ENCODE measurements around the gene EFCAB9. TPM values are rescaled to one million over a fixed set of nuclear protein-coding genes. Genes with fewer than 3 reads are reported as not detected.

Gene EFCAB9
- total RNA-seq, 1 donor from 2014 or later = not detected

GRCh38 chr5:172243302-172243701 lies 49.3 kb downstream of the EFCAB9 start:
- no peak for DNase-seq (ENCODE audit: low spot score)

DNA sequence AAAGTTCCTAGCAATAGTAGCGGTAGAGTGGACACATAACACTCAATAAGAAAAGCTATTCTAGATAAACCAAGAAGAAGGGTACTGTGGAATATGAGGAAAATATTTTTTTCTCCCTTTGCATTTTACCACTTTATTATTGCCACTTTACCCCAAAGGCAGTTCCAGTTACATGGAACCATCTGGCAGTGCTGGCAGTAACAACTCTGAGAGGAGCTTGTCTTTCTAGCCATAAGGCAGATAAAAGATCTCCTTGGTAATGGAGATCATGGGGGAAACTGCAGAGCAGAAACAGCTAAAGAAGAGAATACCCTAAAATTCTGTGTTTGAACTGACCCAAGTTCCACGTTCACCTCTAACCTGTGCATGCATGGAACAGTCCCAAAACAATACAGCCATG lies 51.1 kb downstream of the EFCAB9 start:
- DNase-seq (ENCODE audit: low spot score) = no peak

GRCh38 chr5:172245703-172246125 lies 51.7 kb downstream of the EFCAB9 start:
- no peak for DNase-seq (ENCODE audit: low spot score)

GRCh38 chr5:172248637-172249036 lies 54.7 kb downstream of the EFCAB9 start:
- no peak for DNase-seq (ENCODE audit: low spot score)

DNA sequence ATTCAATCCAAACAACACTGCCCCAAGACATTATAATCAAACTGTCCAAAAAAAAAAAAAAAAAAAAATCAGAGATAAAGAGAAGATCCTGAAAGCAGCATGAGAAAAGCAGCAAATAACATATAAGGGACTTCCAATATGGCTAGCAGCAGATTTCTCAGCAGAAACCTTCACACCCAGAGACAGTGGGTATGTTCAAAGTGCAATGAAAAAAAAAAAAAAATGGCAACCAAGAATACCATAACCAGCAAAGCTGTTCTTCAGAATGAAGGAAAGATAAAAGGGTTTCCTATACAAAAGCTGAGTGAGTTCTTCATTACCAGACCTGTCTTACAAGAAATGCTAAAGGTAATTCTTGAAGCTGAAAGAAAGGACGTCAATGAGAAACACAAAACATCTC lies 57.4 kb downstream of the EFCAB9 start:
- no peak for DNase-seq (ENCODE audit: low spot score)

DNA sequence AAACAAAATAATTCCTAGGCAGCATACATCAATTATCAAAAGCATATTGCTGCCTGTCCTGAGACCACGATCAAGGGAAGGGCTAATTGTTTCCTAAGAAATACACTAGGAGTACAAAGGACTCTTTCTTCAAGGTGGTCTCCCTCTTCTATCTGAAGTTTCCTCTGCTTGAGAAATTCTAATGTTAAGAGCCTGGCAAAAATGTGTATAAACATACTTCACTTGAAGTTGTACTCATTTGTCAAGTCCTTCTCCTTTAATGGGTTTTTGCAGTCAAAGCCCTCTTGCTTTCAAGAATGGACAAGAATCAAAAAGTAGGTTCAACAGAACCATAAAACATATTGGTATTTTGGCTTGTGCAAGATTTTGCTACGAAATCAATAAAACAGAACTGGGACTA lies 58.5 kb downstream of the EFCAB9 start:
- no peak for DNase-seq (ENCODE audit: low spot score)

Other genes starting within 250 kb of the EFCAB9 start
- 64.2 TPM for gene FBXW11, start 187.5 kb upstream of the EFCAB9 start, total RNA-seq
- gene STK10, start 5.9 kb upstream of the EFCAB9 start, total RNA-seq = 41.9 TPM
- 14.6 TPM for gene UBTD2, start 89.6 kb downstream of the EFCAB9 start, total RNA-seq